Body of pancreas (tissue), 4 donors: ENCODE data around the gene FOSL1.

Experiments
- CTCF ChIP-seq, 7 experiments: fragments of 450-650 bp in 4 of 7; fragments of 200-600 bp in 3 of 7; sonication (generic) in 3 of 7; IDR thresholded peaks; one replicate each; pipeline ENCODE4 v1.5.1; 2016 to 2019; ENCODE audit warnings: antibody characterized with exemption in 7 of 7
- POLR2A ChIP-seq, 3 donors: fragments of 450-650 bp; IDR thresholded peaks; one replicate each; pipeline ENCODE4 v1.6.1; 2016; ENCODE audit warnings: antibody characterized with exemption in 3 of 3, mild to moderate bottlenecking in 2 of 3

GRCh38 chr11:65853246-65853979 is 46.8 kb downstream of the FOSL1 start:
- TF ChIP-seq POLR2A (IDR thresholded peaks at IDR 0.05) (no peak), CTCF (IDR thresholded peaks at IDR 0.05) (no peak)
